Stimulated activated CD4-positive, alpha-beta T cell treated with anti-CD3 and anti-CD28 coated beads, Interleukin-12 subunit alpha, Interleukin-12 subunit beta, amount 100 ng/mL, for 48 hours (primary cell): Measurements from ENCODE around the gene KCNC4.
A peak's percentile ranks its signal among the peaks of the same experiment; 100 is the strongest.

Experiments used
- DNase-seq, 3 donors: peaks; one replicate each; pipeline ENCODE4 v3.0.0-alpha.2; 2020; ENCODE audit warnings: low read depth in 2 of 3, low spot score in 1 of 3

Gene KCNC4

DNA sequence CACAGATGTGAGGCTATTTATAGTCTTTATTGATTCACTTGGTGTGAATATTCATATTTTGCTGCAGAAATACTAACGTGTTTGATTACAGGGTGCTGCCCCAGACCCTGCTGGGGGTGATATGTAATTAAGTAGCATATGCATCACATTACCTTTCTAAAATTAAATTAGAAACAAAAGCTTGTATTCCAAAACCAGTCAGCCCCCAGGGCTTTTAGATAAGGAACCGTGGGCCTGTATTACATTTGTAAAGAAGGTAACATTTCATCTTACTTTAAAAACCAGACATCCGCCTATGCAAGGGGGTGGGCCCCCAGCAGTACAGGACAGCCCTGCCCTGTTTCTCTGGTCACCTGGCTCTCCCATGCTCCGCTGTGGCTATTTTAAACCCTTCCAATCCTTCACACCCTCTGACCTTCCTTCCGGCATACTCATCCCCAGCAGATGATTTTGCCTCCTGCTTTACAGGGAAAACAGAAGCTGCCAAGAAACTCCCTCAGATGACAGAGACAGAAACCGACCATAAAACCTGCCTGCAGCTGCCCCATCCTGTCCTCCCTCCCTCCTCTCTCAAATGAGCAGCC, 22.0 kb upstream of the KCNC4 start:
- no peak for DNase-seq

DNA sequence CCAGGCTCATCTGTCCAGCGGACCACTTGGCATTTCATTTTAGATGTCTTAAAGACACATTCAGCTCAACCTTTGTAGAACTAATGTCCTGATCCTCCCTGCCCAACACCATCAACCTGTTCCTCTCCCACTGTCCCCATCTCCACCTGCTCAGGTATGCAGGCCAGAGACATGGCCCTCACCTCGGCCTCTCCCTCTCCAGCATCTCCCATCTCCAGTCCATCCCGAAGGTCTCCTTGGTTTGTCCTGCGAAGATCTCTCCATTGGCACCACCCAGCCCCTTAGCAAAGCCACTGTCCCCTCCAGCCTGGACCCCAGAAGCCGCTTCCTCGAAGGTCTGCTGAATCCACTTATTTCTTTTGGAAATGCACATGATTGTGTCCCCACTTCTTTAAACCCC, 20.9 kb upstream of the KCNC4 start:
- DNase-seq = no peak

DNA sequence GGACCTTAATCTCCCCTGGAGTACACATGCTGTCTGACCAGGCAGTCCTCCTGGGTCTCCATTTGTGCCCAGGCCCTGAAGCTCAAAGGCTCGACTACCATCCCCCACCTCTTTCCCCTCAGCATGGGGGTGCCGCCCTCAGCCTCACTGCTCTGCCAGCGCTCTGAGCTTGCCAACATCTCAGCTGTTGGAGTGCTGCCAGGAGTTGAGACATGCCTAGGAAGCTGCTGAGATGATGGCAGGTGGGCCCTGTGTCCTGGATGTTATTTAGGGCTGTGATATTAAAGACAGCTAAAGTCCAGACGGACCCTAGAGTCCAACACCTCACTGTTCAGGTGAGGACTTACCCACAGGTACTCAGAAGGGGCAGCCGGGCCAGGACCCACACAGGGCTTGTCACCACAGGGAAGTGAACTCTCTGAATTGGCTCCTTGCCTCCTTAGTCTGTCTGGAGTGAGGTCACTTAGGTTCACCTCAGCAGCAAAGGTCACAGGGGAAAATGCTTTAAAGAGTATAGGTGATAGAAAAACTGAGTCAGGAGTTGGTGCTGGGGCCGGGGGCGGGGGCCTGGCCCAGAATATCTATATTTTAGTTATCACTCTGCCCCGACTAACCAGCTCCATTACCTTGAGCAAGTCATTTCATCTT, 19.7 kb upstream of the KCNC4 start:
- DNase-seq = no peak

DNA sequence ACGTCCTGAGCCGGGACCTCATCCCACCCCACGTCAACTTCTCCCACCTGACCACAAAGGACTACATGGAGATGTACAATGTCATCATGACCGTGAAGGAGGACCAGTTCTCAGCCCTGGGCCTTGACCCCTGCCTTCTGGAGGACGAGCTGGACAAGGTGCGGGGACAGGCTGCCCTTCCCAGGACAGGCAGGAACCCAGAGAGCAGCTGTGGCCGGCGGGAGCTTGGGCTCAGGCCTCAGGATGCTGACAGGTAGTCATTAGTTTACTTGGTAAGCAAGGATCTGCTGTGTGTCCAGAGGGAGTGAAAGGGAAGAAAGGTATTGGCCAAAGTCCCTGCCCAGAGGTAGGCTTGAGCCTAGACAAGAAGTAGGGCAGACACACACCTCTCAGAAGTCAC, 17.6 kb upstream of the KCNC4 start:
- no peak for DNase-seq

DNA sequence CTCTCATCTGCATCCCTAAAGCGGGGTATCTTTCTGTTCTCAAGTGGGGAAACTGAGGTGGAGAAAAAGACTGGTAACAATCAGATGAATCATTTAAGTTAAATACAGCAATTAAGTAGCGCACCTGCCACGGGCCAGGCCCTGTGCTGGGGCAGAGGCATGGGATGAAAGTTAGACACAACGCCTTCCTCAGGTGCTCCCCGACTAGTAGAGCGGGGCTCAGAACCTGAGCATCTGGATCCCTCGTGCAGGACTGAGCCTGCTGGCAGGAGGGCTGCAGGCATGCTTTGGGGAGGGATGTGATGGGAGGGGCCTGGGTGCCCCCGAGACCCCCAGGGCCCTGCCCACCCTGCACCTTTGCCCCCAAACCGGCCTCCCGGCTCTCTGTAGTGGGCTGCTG, 14.9 kb upstream of the KCNC4 start:
- no peak for DNase-seq

DNA sequence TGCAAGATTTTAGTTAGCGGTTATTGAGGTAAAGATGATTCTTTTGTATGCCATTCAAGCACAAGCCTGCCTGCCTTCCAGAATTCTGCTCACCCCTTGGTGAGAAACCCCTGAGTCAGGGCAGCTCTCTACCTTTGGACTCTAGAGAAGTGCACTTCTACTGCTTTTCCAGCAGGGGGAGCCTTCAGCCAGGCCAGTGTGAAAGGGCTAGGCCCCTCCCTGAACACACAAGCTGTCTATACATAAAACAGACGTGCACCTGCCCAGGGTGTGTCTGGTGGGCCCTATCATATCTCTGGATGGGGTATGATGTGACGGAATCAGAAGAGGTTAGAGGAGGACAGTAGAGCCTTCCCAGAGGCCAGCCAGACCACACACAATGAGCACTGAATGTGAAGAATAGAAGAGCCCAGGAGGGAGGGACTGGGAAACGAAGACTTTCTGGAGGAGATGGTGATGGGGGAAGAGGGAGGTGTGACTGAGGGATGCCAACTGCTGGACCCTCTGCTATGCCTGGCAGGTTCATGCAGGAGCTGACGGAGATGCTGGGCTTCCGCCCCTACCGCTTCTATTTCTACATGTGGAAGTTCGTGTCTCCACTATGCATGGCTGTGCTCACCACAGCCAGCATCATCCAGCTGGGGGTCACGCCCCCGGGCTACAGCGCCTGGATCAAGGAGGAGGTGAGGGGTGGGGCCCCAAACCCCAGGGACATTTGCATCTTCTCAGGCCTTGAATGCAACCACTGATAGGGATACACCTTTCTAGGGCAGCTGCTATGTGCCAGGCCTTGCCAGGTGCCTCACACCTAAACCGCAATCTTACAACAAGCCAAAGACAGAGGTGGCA, 13.0 kb upstream of the KCNC4 start:
- peak in 2 of 3 donors; percentile 25 to 63 for DNase-seq

DNA sequence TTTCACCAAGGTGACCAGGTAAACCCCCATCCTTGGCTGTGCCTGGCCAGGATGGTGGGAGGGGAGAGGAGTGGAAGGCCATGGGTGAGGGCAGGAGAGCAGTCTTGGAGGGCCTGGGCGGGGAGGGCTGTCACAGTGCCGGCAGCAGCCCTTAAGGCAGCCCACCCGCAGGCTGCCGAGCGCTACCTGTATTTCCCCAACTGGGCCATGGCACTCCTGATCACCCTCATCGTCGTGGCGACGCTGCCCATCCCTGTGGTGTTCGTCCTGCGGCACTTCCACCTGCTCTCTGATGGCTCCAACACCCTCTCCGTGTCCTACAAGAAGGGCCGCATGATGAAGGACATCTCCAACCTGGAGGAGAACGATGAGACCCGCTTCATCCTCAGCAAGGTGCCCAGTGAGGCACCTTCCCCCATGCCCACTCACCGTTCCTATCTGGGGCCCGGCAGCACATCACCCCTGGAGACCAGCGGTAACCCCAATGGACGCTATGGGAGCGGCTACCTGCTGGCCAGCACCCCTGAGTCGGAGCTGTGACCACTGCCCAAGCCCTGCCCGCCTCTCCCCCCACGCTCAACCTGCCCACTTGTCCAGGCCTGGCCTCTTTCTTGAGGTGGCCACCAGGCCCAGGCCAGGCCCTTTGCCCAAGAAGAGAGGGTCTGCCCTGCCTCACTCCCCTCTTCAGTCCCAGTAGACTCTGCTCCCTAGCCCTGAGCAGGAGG, 12.0 kb upstream of the KCNC4 start:
- no peak for DNase-seq

DNA sequence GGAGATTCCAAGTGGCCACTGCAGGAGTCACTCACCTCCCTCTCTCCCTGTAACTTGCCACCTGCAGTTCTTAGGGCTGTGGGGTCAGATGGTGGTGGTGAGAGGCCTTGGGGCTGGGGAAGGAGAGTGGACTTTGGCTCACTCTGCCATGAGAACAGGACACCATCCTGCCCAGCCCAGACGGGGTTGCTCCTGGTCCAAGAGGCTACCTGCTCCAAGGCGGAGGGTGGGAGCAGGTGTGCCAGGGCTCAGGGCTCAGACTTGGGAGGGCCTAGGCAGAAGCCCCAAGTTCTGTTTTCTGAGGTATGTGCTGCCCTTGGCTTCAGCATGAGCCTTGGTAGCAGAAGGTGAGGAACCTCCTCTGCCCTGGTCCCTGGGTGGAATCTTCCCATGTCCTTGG, 11.4 kb upstream of the KCNC4 start:
- no peak for DNase-seq

DNA sequence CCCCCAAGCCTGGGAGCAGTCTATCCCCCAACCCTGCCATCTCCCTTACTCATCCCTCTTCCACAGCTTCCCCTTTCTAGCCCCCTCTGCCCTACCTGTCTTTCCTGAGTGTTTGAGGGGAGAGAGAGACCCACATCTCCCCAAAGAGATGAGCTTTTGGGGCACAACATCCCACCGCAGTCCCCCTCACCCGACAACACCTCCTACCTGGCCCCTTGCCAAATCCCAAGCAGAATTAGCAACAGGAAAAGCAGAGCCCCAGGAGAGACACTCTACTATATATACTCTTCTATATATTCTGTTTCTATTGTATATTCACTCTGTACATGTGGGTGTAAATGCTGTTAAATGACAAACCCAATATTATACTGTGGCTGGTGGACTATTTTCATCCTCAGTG, 9.9 kb upstream of the KCNC4 start:
- DNase-seq = no peak

DNA sequence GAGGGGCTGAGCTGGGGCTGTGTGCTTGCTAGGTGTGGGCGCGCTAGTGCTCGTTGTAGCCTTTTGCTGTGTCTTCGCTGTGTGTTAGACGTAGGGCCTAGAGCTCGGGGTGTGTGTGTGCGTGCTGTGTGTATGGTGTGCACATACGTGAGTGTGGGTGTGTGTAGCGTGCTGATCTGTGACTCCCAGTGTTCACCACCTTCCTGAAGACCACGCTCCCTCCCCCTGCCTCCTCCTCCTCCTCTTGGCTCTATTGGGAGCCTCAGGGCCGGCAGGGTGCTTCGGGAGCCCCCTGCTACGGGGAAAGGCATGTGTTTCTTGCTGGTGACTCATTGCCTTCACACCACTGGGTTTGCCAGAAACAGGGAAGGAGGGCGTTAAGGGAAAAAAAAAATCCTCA, 9.4 kb upstream of the KCNC4 start:
- no peak for DNase-seq

DNA sequence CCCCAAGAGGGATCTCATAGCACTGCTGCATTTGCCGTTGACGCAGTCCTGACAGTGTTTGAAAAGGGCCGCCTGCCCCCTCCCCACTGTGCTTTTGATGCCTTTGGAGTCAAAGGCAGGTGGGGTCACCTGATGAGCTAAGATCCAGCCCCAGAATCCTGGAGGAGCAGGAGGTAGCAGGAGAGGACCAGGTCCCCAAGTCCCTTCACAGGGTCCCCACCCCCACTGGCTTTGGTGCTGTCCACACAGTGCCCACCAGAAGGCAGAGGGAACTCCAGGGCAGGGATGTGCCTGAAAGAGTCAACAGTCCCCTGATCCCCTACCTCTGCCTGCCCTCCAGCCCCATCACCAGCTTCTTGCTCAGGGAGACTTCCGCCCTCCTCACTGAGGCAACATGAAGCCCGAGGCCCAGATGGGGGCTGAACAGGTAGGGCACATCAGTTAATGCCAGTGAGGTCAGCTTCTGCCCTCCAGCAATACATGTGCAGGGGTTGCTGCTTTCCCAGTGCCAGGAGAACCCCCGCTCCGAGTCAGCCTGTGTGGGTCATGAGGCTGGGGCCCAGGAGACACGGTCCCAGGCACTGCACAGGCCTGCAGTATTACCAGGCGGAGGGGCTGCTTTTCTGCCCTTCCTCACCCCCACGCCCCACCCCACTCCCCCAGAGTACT, 8.8 kb upstream of the KCNC4 start:
- no peak for DNase-seq

DNA sequence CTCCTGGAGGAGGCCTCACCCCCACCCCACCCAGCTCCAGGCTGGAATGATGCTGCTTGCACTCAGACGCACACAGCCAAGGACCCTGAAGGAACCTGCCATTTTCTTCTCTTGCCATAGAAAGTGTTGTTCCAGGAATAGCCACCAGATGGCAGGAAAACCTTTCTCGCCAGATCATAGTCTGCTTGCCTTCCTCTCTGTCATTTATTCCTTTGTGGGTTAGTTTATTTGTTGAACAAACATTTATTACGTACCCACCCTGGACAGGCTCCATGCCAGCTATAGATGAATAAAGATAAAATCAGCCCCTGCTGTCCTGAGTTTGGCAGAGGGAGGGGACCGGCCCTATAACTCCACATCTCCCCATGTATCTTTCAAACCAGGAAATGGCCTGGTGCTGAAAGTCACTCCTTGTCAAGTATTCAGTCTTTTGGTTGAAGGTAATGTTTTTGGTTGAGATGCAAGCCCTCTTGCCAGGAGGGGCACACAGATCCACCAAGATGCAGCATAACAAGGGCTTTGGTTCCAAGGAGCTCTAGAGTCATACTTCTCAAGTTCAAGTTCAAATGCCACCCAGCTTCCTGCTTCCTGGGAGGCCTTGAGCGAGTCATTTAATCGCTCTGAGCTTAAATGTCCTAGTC, 7.0 kb upstream of the KCNC4 start:
- peak; percentile 28 to 93 (median 52) for DNase-seq

DNA sequence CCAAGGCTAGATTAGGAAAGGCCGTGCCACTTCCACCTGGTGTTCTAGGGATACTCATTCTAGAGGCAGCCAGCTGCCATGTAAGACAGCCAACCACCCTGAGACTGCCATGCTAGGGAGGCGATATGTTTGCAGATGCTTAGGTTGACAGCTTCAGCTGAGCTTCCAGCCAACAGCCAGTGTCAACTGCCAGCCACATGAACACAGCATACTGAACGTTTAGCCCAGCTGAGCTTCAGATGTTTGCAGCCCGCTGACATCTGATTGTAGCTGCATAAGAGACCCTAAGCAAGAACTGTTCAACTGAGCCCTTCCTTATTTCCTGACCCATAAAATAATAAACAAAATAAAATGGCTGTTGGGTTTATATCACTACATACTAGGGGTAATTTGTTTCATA, 5.0 kb upstream of the KCNC4 start:
- no peak for DNase-seq

DNA sequence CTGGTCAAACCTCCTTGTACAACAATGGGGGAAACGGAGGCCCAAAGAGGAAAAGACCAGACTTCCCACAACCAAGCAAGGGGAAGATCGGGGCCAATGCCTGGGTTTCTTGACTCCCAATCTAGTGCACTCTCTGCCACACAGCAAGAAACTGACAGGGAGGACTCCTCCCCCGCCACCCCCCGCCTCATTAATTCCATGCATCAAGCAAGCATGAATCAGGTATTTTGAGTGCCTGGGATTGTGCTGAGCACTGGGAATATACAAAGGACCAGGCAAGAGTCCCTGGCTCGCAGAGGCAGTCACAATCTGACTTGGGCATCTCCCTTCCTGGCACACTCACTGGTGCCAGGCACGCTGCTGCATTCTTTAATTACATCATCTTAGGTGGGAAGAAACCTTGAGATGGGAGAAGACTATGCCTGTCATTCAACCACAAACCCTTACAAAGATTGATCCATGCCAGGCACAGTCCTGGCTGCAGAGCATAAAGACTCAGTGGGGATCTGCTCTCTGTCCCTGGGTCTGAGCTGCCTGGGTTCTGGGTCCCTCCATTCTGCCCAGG, 4.4 kb upstream of the KCNC4 start:
- DNase-seq = no peak

DNA sequence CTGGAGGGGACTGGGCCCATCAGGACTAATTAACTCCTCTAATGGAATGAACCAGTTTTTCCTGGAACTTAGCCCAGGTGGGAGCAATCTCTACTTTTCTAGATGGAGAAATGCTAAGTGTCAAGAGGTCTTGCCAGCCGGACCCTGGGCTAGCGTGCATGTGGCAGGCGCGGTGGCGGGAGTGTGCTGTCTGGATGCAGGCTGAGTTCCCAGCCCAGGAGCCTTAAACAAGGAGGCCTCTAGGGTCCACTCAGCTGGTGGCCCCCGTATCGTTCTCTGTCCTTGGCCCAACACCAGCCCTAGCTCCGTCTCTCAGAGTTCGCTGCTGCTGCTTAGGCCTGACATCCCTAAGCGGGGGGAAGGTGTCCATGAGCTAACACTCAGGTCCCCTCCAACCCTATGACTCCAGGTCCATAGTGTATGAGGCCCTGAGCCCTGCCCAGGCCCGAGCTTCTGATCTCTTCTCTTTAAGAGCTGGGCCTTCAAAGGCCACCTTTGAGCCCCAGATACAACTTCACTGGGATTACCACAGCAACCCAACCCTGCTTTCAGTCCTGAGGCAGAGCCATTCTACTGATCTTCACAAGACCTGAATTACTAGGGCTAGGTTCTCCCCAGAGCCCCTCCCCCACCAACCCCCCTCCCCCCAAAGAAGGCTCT, 3.7 kb upstream of the KCNC4 start:
- no peak for DNase-seq

DNA sequence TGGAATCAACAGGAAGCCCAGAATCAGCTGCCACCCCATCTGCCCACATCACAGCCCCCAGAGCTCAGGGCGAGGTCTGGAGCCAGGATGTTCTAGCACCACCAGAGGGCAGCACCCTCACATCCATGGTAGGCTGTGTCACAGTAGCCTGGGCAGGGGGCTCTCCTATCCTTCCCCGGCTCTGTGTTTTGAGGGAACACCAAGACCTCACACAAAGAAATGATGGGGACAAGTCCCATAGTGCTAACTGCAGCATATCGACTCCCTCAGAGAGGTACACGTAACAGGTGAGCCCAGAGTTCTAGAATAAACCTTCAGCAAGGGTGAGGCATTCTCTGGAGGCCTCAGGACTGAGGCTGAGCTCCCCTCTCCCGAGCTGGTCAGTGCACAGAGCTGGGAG, 2.3 kb upstream of the KCNC4 start:
- peak; percentile 59 to 78 (median 69) for DNase-seq

DNA sequence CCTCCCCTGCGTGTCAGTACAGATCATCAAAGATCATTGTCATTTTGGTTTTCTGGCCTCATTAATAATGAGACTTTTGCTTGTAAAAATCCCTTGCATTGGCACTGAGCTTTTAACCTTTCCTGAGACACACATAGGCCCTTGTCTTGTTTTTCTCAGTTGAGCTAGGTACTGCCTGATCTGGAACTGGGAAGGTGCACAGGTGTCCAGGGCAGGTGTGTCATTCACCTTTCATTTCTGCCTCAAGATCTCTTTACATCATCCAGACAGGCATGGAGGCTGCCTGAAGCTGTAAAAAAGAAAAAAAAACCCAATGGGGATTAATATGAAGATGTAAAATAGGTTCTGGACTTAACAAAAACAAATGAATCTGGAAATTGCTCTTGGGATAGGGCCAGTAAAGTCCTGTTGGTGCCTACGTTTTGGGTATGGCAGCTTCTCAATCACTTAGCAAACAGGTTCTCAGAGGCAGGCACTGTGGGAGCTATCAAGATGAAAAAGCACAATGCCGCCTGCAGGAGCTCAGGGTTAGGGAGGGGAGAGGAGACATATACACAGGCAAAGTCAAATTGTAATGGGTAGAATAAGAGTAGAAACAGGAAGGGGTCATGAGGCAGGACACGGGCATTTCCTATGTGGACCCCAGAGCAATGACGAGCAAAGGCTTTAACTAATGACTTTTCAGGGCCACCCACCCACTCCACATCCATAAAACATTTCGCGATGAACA, 1.0 kb upstream of the KCNC4 start:
- no peak for DNase-seq

DNA sequence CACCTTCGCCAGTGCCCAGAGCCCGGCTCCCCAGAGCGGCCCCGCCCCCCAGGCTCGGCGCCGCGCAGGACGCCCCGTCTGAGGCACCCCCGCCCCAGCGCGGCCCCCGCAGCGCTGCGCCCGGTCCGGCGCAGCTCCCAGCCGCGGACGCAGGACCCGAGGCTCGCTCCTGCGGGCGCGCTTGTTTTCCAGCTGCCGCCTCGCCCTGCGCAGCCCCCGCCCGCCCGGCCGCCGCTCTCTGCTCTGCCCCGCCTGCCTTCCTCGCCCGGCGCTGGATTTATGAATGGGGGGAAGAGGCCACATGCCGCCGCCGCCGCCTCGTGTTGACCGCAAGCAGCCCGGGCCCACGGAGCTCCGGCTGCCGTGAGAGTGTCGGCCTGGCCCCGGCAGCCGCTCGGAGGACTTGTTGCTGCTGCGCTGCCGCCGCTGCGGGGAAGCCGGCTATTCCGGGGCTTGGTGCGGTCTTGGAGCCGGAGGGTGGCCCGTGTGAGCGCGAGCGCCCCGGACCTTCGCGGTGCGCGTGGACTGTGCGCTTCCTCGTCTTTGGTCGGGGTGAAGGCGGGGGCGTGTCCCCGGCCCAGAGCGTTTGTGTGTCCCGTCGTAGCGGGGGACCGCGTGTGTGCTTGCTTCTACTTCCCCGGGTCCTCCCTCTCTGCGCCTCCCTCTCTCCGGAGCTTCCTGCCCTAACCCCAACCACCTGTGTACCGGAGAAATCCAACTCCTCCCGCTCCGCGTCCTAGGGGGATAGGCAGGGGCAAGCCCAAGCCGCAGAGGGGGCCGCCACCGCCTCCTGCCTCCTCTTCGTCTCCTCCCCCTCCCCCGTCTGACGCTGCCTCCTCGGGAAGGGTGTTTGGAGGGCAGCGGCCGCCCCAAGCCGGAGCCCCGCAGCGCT, 736 bp downstream of the KCNC4 start:
- DNase-seq = peak in 2 of 3 donors; percentile 37 to 45
